HG03175 (cell line): ENCODE data around the gene RFC5.
"Not testable (repeated sequence)": the region's sequence is repeated elsewhere in the genome, so short reads cannot be mapped to it uniquely, and the experiment has no call there.

Experiments
- ATAC-seq: cut with Tn5 transposase; IDR thresholded peaks from one replicate; pipeline ENCODE4 v1.9.1; 2021; ENCODE audit warnings: mild to moderate bottlenecking, moderate library complexity; ENCODE audit not compliant: unreplicated experiment

Gene RFC5

DNA sequence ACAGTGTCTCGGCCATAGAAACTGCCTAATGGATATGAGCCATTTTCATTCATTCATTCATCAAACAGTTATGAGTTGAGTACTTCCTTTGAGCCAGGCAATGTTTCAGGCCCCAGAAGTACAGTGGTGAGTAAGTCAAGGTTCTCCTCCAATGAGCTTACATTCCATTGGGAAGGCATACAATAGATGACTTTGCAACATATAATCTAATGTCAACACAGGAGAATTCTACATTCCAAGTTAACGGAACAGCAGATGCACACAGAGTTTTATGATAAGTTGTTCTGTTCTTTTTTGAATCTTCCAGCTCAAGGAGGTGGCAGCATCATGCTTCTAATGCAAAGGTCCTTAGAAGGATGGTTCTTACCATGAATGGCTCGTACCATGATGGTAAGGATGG lies 3.2 kb upstream of the RFC5 start:
- no peak for ATAC-seq

- no peak for ATAC-seq
Observed at GRCh38 chr12:118015306-118015705, 1.2 kb upstream of the RFC5 start.

DNA sequence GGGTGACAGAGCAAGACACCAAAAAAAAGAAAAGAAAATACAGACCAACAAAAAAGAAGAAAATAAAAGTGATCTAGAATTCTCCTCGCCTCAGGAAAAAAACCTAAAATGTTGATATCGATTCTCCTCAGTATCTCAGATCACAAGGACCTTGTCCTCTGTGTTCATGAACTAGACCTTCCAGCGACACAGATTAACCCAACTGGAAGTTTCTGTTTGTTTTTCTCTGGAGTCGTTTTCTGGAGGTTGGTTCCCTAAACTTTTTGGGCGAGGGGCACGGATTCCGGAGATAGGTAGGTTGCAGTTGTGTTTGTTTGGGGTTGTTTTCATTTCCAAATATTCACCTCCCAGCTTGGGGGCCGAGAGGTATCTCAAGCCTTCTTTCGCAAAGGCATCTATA lies 559 bp upstream of the RFC5 start:
- no peak for ATAC-seq

DNA sequence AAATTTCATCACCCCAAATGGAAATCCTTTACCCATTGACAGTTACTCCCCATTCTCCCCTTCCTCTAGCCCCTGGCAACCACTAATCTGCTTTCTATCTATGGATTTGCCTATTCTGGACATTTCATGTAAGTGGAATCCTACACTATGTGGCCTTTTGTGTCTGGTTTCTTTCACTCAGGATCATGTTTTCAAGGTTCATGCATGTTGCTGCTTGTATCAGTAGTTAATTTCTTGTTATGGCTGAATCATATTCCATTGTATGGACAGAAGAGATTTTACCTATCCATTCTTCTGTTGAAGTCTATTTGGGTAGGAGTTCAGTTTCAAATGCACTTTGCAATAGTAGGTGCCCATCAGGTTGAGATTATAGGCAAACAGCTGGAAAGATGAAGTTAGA lies 1.4 kb downstream of the RFC5 start:
- ATAC-seq: no peak

DNA sequence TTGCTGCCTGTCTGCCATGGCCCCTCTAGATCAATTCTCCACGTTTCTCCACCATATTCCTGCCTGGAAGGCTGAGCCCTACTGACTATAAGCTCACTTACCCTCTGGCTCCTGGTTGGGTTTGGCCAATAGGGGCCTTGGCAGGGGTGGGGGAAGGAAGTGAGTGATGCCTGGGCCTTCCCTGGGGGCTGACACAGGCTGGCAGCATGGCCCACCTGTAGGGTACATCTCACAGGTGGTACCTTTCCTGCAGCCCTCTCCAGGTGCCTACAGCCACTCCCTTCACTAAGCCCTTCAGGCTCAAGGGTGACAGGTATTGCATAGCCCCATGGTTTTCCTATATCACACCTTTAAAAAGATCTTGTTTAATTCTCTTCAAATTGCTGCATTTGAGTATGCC lies 3.5 kb downstream of the RFC5 start:
- ATAC-seq: no peak

GRCh38 chr12:118022097-118022727 lies 5.7 kb downstream of the RFC5 start:
- not testable (repeated sequence) for ATAC-seq

- ATAC-seq: no peak
Observed at GRCh38 chr12:118022728-118023109, 6.2 kb downstream of the RFC5 start.

- ATAC-seq: no peak
Observed at GRCh38 chr12:118023301-118023860, 6.9 kb downstream of the RFC5 start.

DNA sequence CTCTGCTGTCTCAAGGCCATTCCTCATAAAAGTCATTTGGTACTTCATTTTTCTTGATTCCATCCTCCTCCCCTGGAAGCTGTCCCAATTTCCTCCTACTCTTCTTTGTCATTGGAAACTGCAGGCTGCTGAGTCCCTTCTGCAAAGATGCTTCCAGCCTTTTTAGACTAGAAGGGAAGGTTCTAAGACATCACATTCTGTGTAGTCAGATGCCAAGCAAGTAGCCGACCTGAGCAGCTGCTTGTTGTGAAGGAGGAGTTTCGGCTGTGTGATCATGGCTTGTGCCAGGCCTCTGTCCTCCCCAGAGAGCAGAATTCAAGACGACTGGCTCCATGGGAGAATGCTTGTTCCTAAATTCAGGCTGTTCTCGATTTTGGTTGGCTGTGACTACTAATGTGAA lies 8.7 kb downstream of the RFC5 start:
- no peak for ATAC-seq

- ATAC-seq: no peak
Observed at GRCh38 chr12:118029166-118029565, 12.7 kb downstream of the RFC5 start.

DNA sequence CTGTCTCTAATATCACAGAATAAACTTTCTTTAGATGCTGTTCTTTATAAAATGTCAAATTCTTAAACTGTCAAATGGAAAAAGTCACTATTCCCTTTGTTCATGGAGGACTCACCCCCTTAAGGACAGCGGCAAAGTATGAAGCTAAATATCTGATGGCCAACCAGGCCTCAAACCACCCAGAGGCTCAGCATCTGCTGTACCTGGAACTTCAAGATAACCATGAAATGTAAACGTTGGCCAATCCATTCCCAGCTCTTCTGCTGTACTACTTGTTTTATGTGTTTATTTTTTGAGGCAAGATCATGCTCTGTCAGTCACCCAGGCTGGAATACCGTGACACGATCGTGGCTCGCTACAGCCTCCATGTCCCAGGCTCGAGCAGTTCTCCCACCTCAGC lies 15.7 kb downstream of the RFC5 start:
- no peak for ATAC-seq

GRCh38 chr12:118033323-118033722 lies 16.8 kb downstream of the RFC5 start:
- ATAC-seq: no peak

GRCh38 chr12:118033902-118034301 lies 17.4 kb downstream of the RFC5 start:
- ATAC-seq: no peak

DNA sequence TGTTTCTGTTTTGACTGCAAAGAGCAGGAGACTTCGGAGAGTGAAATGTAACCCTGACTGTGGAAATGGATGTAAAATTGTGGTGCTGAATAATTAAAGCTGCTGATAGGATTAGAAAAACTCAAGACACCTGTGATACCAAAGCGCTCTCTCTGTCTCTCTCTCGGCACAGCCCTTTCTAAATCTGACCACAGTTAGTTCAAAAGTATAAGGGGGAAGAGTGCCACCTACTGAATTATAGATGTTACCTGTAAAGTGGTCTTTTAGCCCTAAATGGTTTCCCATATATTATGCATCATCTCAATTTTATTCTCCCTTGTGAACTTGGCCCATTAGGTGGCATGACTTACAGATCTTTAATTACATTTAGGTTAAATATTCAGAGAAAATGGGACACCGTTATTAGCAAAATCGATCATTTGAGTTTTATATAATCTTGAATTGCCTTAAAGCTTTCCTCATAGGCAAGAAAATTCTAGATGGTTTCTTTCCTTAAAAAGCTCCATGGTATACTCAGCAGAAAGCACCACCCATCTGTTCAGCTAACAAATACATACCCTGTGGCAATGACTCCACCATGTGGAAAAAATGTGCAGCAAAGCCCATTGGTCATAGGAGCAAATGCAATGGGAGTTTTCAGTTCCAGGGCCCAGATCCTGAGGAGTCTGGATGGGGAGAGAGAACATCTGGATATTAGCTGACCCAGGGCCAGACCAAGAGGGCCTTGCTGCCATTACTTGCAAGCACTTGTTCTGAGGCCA lies 18.1 kb downstream of the RFC5 start:
- ATAC-seq: no peak

- peak; percentile 81 for ATAC-seq
Observed at GRCh38 chr12:118035190-118036041, 18.9 kb downstream of the RFC5 start.

DNA sequence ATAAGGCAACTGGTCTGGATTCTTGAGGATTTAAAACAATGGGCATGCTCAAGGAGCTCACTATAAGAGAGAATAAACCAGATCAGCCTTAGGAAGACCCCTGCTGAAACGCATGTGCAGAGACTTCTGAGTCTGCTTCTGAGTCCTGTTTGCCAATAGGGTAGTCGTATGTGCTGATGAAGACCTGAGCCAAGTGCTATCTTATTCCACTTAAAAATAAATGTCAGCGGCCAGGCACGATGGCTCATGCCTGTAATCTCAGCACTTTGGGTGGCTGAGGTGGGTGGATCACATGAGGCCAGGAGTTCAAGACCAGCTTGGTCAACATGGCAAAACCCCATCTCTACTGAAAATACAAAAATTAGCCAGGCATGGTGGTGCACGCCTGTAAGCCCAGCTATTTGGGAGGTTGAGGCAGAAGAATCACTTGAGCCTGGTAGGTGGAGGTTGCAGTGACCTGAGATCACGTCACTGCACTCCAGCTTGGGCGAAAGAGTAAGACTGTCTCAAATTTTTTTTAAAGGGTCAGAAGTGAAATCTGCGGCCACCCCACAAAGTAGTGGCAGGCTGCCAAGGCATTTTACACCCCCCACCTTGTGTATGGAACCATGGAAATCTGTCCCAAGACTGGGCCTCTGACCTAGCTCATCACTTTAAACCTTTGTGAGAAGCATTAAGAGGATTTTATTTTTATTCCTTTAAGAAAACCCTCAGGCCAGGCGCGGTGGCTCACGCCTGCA lies 20.3 kb downstream of the RFC5 start:
- ATAC-seq: no peak

DNA sequence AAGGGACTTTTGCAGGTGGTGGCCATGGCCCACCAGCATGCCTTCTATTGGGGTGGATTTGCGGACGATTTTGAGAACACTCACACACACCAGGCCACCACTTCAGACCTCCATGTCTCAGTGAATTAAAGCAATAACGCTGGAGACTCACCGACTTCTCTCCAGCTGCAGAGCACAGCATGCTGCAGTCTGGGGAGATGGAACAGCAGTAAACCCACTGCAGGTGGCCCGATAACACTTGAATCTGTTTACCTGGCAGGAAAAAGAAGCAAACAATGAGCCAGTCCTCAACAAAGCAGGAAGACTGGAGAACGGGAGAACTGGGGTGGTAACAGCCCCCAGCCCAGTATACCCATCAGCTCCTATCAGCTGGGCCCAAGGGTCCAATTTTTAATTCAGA lies 21.6 kb downstream of the RFC5 start:
- ATAC-seq: no peak

- ATAC-seq: no peak
Observed at GRCh38 chr12:118042091-118042490, 25.6 kb downstream of the RFC5 start.

GRCh38 chr12:118044075-118044474 lies 27.6 kb downstream of the RFC5 start:
- ATAC-seq: no peak

- no peak for ATAC-seq
Observed at GRCh38 chr12:118044577-118044976, 28.1 kb downstream of the RFC5 start.

GRCh38 chr12:118046430-118046829 lies 29.9 kb downstream of the RFC5 start:
- ATAC-seq: no peak
